Suprapubic skin (tissue), 4 donors: ENCODE measurements around the gene GLRX3.

ENCODE experiments used
- CTCF ChIP-seq, 2 donors: fragments of 200-600 bp in 1 of 2; fragments of 450-650 bp in 1 of 2; sonication (generic) in 1 of 2; IDR thresholded peaks; one replicate each; pipeline ENCODE4 v1.5.1; 2016 to 2019; ENCODE audit warnings: antibody characterized with exemption in 2 of 2, mild to moderate bottlenecking in 1 of 2, moderate library complexity in 1 of 2
- EP300 ChIP-seq: sonication (generic); formaldehyde crosslinking; IDR thresholded peaks from one replicate; pipeline ENCODE4 v1.6.1; 2017; ENCODE audit warnings: antibody characterized with exemption
- POLR2A ChIP-seq, 2 donors: fragments of 450-650 bp; IDR thresholded peaks; one replicate each; pipeline ENCODE4 v1.6.1; 2017; ENCODE audit warnings: antibody characterized with exemption in 2 of 2, mild to moderate bottlenecking in 2 of 2, moderate library complexity in 2 of 2
- POLR2AphosphoS5 ChIP-seq, 3 donors: sonication (generic); formaldehyde crosslinking; IDR thresholded peaks; one replicate each; pipeline ENCODE4 v1.6.1; 2017; ENCODE audit warnings: antibody characterized with exemption in 3 of 3

GRCh38 chr10:130212746-130213145 is 76.6 kb downstream of the GLRX3 start:
- TF ChIP-seq CTCF (IDR thresholded peaks at IDR 0.05) (no peak), POLR2A (IDR thresholded peaks at IDR 0.05) (no peak), POLR2AphosphoS5 (IDR thresholded peaks at IDR 0.05) (no peak), EP300 (no peak)
